Right cardiac atrium (tissue), 5 donors: ENCODE results near the gene PALLD. TPM values are rescaled to one million over a fixed set of nuclear protein-coding genes. Genes with fewer than 3 reads are reported as not detected.
"Not testable (repeated sequence)": the region's sequence is repeated elsewhere in the genome, so short reads cannot be mapped to it uniquely, and the experiment has no call there.

Experiments used
- ATAC-seq, 2 donors: fragments of 200-7000 bp; cut with Tn5 transposase; one replicate each; pipeline versions ENCODE4 v1.8.0 to v1.9.1; 2020; ENCODE audit warnings: moderate library complexity in 2 of 2, mild to moderate bottlenecking in 1 of 2
- DNase-seq, 3 donors: peaks; one replicate each; pipeline ENCODE4 v3.0.0-alpha.2; 2020
- H3K27ac ChIP-seq: one replicate; pipeline ENCODE4 v1.5.1; 2013; ENCODE audit warnings: mild to moderate bottlenecking, low read length, control low read depth, moderate library complexity
- H3K27me3 ChIP-seq: one replicate; pipeline ENCODE4 v1.6.1; 2013; ENCODE audit not compliant: control insufficient read depth, insufficient read depth
- H3K4me1 ChIP-seq: one replicate; pipeline ENCODE4 v1.6.1; 2013; ENCODE audit warnings: low read length; ENCODE audit not compliant: control insufficient read depth, insufficient read depth
- H3K4me3 ChIP-seq: one replicate; pipeline ENCODE4 v1.5.1; 2013; ENCODE audit warnings: low read length, control low read depth
- H3K9me3 ChIP-seq: one replicate; pipeline ENCODE4 v1.6.1; 2013; ENCODE audit warnings: low read length; ENCODE audit not compliant: control insufficient read depth
- WGBS: extraction: QIAGEN DNeasy Blood & Tissue Kit; methylation state at CpG from one replicate; pipeline ENCODE4 v1.1.7; 2013; 5-methylcytosine and 5-hydroxymethylcytosine counted together
- intact Hi-C, 4 donors: fragments of 100-400 bp; cut with DNase I; formaldehyde crosslinking; loops; one replicate each; pipeline versions ENCODE4 v1.11.0 to v1.14.0; 2022 to 2023
- polyA plus RNA-seq: library from polyadenylated mRNA; stranded (reverse); fragments of 200-250 nt; gene quantifications from one replicate; pipeline ENCODE4 v1.2.3, GENCODE V29; 2013
- total RNA-seq, 4 donors: library from RNA; stranded (reverse); fragmentation: NEBNext Ultra II Directional; extraction: Animal tissue kit (Norgen Biotek cat#: 25700); gene quantifications; one replicate each; pipeline ENCODE4 v1.2.1, GENCODE V29; 2021
- donor health status: healthy with polysubstance abuse.
- donor health status: DM: no; HTN: yes; CAD: no.
- donor health status: DM: no; HTN: no; CAD: no.
- donor health status: DM: no; HTN: yes; CAD: no; lungs with severe emphysema.
- donor health status: DM: yes; HTN: yes; CAD: no.

PALLD gene
- total and polyA plus RNA-seq, 5 donors: 233 to 1,069 (median 717) TPM

DNA sequence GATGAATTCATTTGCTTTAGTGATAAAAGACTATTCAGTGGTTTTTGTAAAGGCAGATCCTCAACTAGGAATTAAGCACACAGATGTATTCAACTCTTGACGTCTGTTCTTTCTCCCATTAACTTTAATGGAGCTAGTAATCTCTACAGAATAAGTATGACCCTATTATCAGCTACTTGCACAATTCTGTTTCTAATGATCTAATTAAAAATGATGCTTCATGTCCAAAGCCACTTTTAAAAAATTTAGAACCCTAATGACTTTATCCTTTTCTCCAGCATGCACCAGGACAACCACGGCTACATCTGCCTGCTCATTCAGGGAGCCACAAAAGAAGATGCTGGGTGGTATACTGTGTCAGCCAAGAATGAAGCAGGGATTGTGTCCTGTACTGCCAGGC, 427.8 kb downstream of the PALLD start:
- Histone ChIP-seq H3K27ac (no peak overlapping the region), H3K9me3 (no peaks in the 10 kb centered on the region), H3K27me3 (no peaks in the 10 kb centered on the region), H3K4me3 (no peak overlapping the region), H3K4me1 (no peaks in the 10 kb centered on the region)
- DNase-seq (no peak), ATAC-seq (no peak)
- WGBS: 86% methylated on average over 2 of the region's 2 CpGs
- intact Hi-C loops: loop anchor here in 3 of 4 donors (5.0 to 10.0 kb wide), 4 partner anchors 340 to 563 kb away; no protein-coding TSS in a partner anchor

DNA sequence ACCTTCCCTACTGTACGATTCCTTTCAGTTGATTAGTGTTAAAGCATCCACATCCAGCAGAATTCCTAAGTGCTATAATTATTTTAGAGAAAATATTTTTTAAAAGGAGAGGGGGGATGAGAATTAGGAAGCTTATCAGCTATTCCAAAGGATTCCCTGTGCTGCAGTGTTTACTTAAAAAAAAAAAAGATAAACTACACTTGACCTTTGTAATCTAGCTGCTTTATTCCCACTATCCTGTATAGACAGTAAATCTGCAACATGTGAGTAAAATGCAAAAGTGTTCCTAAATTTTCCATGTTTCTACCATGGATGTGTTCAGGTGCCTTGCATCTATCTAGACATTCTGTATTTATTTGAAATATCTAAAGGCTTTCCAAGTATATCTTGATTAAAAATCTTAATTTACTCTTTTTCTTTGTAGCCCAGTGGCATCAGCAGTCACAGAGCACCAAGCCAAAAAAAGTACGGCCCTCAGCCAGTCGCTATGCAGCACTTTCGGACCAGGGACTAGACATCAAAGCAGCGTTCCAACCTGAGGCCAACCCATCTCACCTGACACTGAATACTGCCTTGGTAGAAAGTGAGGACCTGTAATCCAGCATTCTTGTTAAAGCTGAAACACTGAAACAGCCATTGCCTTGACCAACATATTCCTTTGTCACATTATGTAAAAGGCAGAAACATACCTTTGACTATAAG, 429.1 kb downstream of the PALLD start:
- no peak for DNase-seq
- Histone ChIP-seq H3K4me1 (no peaks in the 10 kb centered on the region), H3K27ac (no peak overlapping the region), H3K9me3 (no peaks in the 10 kb centered on the region), H3K27me3 (no peaks in the 10 kb centered on the region), H3K4me3 (no peak overlapping the region)
- intact Hi-C loops: loop anchor here in 3 of 4 donors (10.0 kb wide), 3 partner anchors 341 to 559 kb away; no protein-coding TSS in a partner anchor
- 85% methylated on average over 5 of the region's 5 CpGs for WGBS
- ATAC-seq: no peak

DNA sequence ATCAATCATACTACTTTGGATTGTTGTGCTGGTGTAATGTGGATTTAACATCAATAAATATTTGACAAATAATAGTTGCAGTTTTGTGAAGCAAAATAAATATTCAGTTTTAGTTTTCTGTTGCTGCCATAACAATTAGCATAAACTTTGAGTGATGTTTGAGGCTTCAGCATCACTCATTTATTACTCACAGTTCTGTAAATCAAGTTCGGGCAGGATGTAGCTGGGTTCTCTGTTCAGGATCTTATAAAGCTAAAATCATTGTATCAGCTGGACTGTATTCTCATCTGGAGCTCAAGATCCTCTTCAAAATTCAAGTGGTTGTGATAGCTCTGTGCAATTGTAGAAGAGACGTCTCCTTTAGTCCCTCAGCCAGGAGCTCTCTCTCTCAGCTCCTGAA, 431.5 kb downstream of the PALLD start:
- Histone ChIP-seq H3K4me3 (no peak overlapping the region), H3K9me3 (no peaks in the 10 kb centered on the region), H3K4me1 (no peaks in the 10 kb centered on the region), H3K27ac (no peak overlapping the region), H3K27me3 (no peaks in the 10 kb centered on the region)
- 85% methylated on average over 2 of the region's 2 CpGs for WGBS
- no peak for ATAC-seq
- no peak for DNase-seq
- intact Hi-C loops: loop anchor here in 3 of 4 donors (10.0 kb wide), 3 partner anchors 344 to 556 kb away; no protein-coding TSS in a partner anchor

DNA sequence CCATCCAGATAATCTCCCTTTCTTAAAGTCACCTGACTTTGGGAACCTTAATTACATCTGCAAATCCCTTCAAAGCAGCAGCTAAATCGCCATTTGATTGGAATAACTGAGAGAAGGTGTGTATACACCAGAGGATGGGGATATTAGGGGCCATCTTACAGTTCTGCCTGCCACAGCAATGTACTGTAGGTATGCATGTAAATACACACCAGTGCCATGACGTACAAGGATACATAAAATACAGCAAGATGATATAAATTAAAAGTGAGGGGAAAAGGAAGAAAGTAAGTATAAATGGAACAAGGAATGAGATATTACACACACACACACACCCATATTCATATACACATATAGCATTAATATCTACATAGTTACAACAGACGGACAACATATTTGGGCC, 432.0 kb downstream of the PALLD start:
- Histone ChIP-seq H3K4me3 (no peak overlapping the region), H3K27ac (no peak overlapping the region), H3K9me3 (no peaks in the 10 kb centered on the region), H3K4me1 (no peaks in the 10 kb centered on the region), H3K27me3 (no peaks in the 10 kb centered on the region)
- DNase-seq: no peak
- WGBS: 96% methylated on average over 3 of the region's 3 CpGs
- no peak for ATAC-seq
- intact Hi-C loops: loop anchor here in 3 of 4 donors (10.0 kb wide), 3 partner anchors 344 to 556 kb away; no protein-coding TSS in a partner anchor

DNA sequence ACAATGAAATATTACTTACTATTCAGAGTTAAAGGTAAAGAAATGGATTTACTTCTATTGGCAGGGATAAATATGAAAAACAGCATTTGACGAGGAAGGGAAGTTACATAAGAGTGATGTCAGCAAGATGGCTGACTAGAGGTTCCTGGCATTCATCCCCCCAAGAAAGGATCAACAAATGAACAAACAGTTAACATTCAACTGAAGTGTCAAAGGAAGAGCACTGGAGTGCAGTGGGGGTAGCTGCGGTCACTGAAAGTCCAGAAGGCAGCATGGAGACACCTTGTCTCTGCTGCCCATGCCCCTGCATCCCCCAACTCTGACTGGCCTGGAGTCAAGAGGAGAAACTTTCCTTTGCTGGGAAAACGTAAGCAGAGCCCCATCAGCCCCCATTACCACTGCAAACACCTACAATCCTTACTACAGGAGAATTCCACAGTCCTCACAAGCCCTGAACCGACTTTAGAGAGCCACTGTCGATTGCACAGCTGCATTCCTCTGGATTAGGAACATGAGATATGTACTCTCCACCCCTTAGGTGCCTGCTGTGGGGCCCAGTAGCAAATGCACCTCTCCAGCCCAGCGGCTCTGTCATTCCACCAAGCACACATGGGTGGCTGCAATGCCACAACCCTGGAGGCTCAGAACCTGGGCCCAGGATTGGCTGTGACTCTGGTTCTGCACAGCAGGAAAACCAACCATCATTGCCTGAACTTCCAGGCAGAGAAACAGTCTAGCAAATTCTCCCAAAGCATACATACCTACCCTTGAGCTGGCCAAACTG, 433.8 kb downstream of the PALLD start:
- ATAC-seq (peak; percentile 41 to 50), DNase-seq (no peak)
- no peaks in the 10 kb centered on the region for H3K27me3 ChIP-seq
- 85% methylated on average over 6 of the region's 6 CpGs for WGBS
- H3K4me1 ChIP-seq: no peaks in the 10 kb centered on the region
- H3K4me3 ChIP-seq: no peak overlapping the region
- intact Hi-C loops: no loop called here
- H3K27ac ChIP-seq: no peak overlapping the region
- H3K9me3 ChIP-seq: no peaks in the 10 kb centered on the region

DNA sequence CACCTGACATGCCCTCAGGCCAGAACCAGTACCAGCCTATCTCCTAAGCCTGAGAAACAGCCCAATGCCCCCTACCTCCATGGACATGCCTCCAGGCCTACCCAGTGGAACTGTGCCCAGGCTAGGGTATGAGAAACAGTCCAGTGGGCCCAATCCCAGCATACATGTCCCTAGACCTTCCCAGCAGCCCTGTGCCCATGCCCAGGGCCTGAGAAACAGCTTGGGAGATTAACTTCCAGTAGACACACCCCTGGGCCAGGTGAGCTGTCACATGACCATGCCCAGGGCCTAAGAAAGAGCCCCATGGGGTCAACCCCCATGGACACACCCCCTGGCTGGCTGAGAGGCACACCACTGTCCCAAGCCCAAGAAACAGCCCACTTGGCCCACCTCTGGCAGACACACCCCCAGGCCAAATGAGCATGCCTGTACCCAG, 434.4 kb downstream of the PALLD start:
- ATAC-seq: peak; percentile 63 to 65
- no peaks in the 10 kb centered on the region for H3K4me1 ChIP-seq
- H3K4me3 ChIP-seq: no peak overlapping the region
- intact Hi-C loops: no loop called here
- peak in 1 of 3 donors; percentile 44 for DNase-seq
- H3K27ac ChIP-seq: no peak overlapping the region
- H3K27me3 ChIP-seq: no peaks in the 10 kb centered on the region
- no peaks in the 10 kb centered on the region for H3K9me3 ChIP-seq

DNA sequence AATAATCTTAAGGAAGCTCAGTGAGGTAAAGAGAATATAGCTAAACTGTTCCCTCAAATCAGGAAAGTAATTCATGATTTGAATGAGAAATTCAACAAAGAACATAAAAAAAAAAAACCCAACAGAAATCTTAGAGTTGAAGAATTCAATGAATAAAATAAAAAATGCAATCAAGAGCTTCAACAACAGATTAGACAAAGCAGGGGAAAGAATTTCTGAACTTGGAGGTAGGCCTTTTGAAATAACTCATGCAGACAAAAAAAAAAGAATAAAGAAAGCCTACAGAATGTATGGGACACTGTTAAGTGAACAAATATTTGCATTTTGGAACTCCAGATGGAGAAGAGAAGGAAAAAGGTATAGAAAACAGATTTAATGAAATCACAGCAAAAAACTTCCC, 435.3 kb downstream of the PALLD start:
- H3K4me3 ChIP-seq: no peak overlapping the region
- no peak for DNase-seq
- no peaks in the 10 kb centered on the region for H3K4me1 ChIP-seq
- no peaks in the 10 kb centered on the region for H3K9me3 ChIP-seq
- no peak overlapping the region for H3K27ac ChIP-seq
- H3K27me3 ChIP-seq: no peaks in the 10 kb centered on the region
- intact Hi-C loops: no loop called here
- no peak for ATAC-seq

DNA sequence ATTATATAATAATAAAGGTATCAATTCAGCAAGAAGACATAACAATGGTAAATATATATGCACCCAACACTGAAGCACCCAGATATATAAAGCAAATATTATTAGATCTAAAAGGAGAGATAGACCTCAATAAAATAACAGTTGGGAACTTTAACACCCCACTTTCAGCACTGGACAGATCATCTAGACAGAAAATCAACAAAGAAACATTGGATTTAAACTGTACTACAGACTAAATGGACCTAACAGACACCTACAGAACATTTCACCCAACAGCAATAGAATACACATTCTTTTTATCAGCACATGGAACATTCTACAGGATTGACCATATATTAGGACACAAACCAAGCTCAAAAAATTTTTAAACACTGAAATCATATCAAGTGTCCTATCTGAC, 436.6 kb downstream of the PALLD start:
- intact Hi-C loops: no loop called here
- H3K4me3 ChIP-seq: no peak overlapping the region
- H3K9me3 ChIP-seq: no peaks in the 10 kb centered on the region
- no peaks in the 10 kb centered on the region for H3K27me3 ChIP-seq
- H3K27ac ChIP-seq: no peak overlapping the region
- ATAC-seq (no peak), DNase-seq (no peak)
- H3K4me1 ChIP-seq: no peaks in the 10 kb centered on the region

DNA sequence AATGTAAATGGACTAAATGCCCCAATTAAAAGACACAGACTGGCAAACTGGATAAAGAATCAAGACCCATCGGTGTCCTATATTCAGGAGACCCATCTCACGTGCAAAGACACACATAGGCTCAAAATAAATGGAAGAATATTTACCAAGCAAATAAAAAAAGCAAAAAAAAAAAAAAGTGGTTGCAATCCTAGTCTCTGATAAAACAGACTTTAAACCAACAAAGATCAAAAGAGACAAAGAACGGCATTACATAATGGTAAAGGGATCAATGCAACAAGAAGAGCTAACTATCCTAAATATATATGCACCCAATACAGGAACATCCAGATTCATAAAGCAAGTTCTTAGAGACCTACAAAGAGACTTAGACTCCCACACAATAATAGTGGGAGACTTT, 440.6 kb downstream of the PALLD start:
- H3K27ac ChIP-seq, DNase-seq, H3K9me3 ChIP-seq, ATAC-seq, H3K27me3 ChIP-seq, H3K4me3 ChIP-seq, H3K4me1 ChIP-seq, intact Hi-C loops: not testable (repeated sequence)
- WGBS: 97% methylated on average over 3 of the region's 3 CpGs

DNA sequence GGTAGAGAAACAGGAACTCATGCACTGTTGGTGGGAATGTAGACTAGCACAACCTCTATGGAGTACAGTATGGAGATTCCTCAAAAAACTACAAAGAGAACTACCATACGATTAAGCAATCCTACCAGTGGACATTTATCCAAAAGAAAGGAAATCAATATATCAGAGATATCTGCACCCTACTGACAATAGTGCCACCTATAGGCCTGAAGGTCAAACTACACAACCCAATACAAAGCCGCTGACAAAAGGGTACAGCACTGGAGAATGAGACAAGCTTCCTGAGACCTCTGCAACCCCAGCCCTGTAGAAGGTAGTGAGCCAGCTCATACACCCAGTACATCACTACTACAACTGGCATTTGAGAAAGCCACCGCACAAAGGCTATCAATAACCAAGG, 446.1 kb downstream of the PALLD start:
- Histone ChIP-seq H3K27me3 (no peaks in the 10 kb centered on the region), H3K27ac (no peak overlapping the region), H3K4me1 (no peaks in the 10 kb centered on the region), H3K9me3 (no peaks in the 10 kb centered on the region), H3K4me3 (no peak overlapping the region)
- no peak for DNase-seq
- WGBS: 84% methylated on average over 3 of the region's 3 CpGs
- no peak for ATAC-seq
- intact Hi-C loops: no loop called here

DNA sequence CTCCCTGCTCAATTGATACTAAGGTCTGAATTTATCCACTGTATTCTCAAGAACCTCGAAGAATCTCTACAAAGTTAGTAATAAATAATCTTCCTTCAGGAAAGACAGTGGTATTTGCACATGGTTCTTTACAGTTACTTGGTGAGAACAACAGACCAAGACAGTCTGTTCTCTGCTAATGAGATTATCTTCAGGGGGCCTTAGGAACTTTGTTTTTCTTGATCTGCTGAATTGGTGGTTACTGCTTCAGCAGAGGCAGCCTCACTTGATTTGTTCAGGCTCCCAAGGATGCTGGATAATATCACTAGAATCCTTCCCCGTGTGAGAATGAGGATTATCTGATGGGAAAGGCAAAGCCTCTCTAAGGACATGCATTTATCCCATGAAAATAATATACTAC, 448.4 kb downstream of the PALLD start:
- Histone ChIP-seq H3K9me3 (no peaks in the 10 kb centered on the region), H3K4me1 (no peaks in the 10 kb centered on the region), H3K27ac (no peak overlapping the region), H3K27me3 (no peaks in the 10 kb centered on the region), H3K4me3 (no peak overlapping the region)
- no peak for DNase-seq
- ATAC-seq: no peak
- intact Hi-C loops: no loop called here
- WGBS: 61% methylated on average over 2 of the region's 2 CpGs
